K562 (cell line): ENCODE data around the gene PATJ. TPM values are rescaled to one million over a fixed set of nuclear protein-coding genes. Genes with fewer than 3 reads are reported as not detected.

Source experiments
- ATAC-seq: fragments of 200-7000 bp; cut with Tn5 transposase; 3 replicates; pipeline ENCODE4 v1.9.1; 2020; ENCODE audit warnings: moderate library complexity
- BruUV-seq: library from RNA; stranded (reverse); fragments of 400-500 nt; replicated peaks from 2 replicates; lab custom pipeline; 2021; lab: Mats Ljungman, UMichigan
- CTCF ChIA-PET: fragments of 300-600 bp; formaldehyde crosslinking; extraction: SDS; loops from one replicate; lab custom pipeline; 2021; ENCODE audit warnings: low intra/inter-chr PET ratio; lab: Yijun Ruan, JAX
- POLR2A ChIA-PET: fragments of 300-600, 350-650 bp; sonication (Branson Sonifier 250); formaldehyde crosslinking; extraction: SDS; loops from one replicate; lab custom pipeline; 2021; ENCODE audit warnings: antibody characterized with exemption, inconsistent platforms; lab: Yijun Ruan, JAX
- DNase-seq, 4 experiments: peaks; one replicate each; pipeline versions ENCODE4 v3.0.0 to v3.0.0-alpha.2; 2011 to 2018; ENCODE audit warnings: low spot score in 3 of 4, mixed read lengths in 3 of 4; ENCODE audit errors: extremely low read depth in 1 of 4
- FAIRE-seq: peaks from 2 replicates; lab custom pipeline; 2011; peaks lifted over from hg19 to GRCh38; lab: Jason Lieb, UNC
- H2AFZ ChIP-seq: 2 replicates; pipeline ENCODE4 v1.6.0; 2011; ENCODE audit warnings: low read depth, low read length, control low read depth, inconsistent platforms
- H3K27ac ChIP-seq: fragments of 200-600 bp; 3 replicates; pipeline ENCODE4 v1.8.0; 2011; ENCODE audit warnings: low read depth, mild to moderate bottlenecking, control low read depth, inconsistent platforms, low read length, moderate library complexity, mixed read lengths; ENCODE audit errors: extremely low read depth
- H3K27me3 ChIP-seq, 2 experiments: fragments of 300-600 bp in 1 of 2; 2 replicates in 1 of 2; 3 replicates in 1 of 2; pipeline versions ENCODE4 v1.6.0 to v1.8.0; 2011; ENCODE audit warnings: inconsistent platforms in 2 of 2, low read length in 2 of 2, mild to moderate bottlenecking in 1 of 2, mixed read lengths in 1 of 2, moderate library complexity in 1 of 2; ENCODE audit not compliant: control insufficient read depth in 2 of 2, insufficient read depth in 2 of 2
- H3K36me3 ChIP-seq: fragments of 300-600 bp; 3 replicates; pipeline ENCODE4 v1.8.0; 2011; ENCODE audit warnings: mild to moderate bottlenecking, low read length, inconsistent platforms; ENCODE audit not compliant: control insufficient read depth, insufficient read depth
- H3K4me1 ChIP-seq, 2 experiments: fragments of 200-600 bp in 1 of 2; replicated peaks in 1 of 2; 2 replicates in 1 of 2; 3 replicates in 1 of 2; pipeline versions ENCODE4 v1.5.1 to v1.8.0; 2011; ENCODE audit warnings: inconsistent platforms in 2 of 2, low read length in 2 of 2, mild to moderate bottlenecking in 1 of 2, mixed read lengths in 1 of 2, moderate library complexity in 1 of 2; ENCODE audit not compliant: control insufficient read depth in 2 of 2, insufficient read depth in 2 of 2
- H3K4me2 ChIP-seq: 2 replicates; pipeline ENCODE4 v1.6.1; 2011; ENCODE audit warnings: low read length, control low read depth, inconsistent platforms, mixed read lengths; ENCODE audit not compliant: insufficient read depth
- H3K4me3 ChIP-seq: fragments of 200-600 bp; sonication (generic), shearing (Covaris generic); 2 replicates; pipeline ENCODE4 v1.5.1; 2016; ENCODE audit warnings: control low read depth, inconsistent platforms
- H3K79me2 ChIP-seq: fragments of 200-600 bp; 3 replicates; pipeline ENCODE4 v1.8.0; 2011; ENCODE audit warnings: low read length, inconsistent platforms; ENCODE audit not compliant: control insufficient read depth, insufficient read depth
- H3K9ac ChIP-seq, 2 experiments: 2 replicates each; pipeline versions ENCODE4 v1.6.0 to v1.6.1; 2011; ENCODE audit warnings: low read depth in 2 of 2, low read length in 2 of 2, control low read depth in 1 of 2, inconsistent platforms in 1 of 2, mild to moderate bottlenecking in 1 of 2, mixed read lengths in 1 of 2; ENCODE audit not compliant: insufficient read depth in 1 of 2
- H3K9me1 ChIP-seq: one replicate; pipeline ENCODE4 v1.6.0; 2011; ENCODE audit warnings: inconsistent platforms, mild to moderate bottlenecking, low read length, moderate library complexity; ENCODE audit not compliant: control insufficient read depth, insufficient read depth
- H3K9me3 ChIP-seq: replicated peaks from 2 replicates; pipeline ENCODE4 v1.5.1; 2011; ENCODE audit warnings: low read depth, low read length, inconsistent platforms; ENCODE audit not compliant: control insufficient read depth, insufficient read depth
- H4K20me1 ChIP-seq: replicated peaks from 2 replicates; pipeline ENCODE4 v1.6.1; 2011; ENCODE audit warnings: low read length, inconsistent platforms, mixed read lengths; ENCODE audit not compliant: control insufficient read depth, insufficient read depth
- ARHGAP35 ChIP-seq: fragments of 450-650 bp; IDR thresholded peaks from 2 replicates; pipeline ENCODE4 v1.6.1; 2018; ENCODE audit not compliant: partially characterized antibody
- CBFB ChIP-seq: sonication (generic); formaldehyde crosslinking; IDR thresholded peaks from 2 replicates; pipeline ENCODE4 v1.4.0; 2020; ENCODE audit warnings: mild to moderate bottlenecking, missing genetic modification reagents
- CC2D1A ChIP-seq: fragments of 450-650 bp; IDR thresholded peaks from 2 replicates; pipeline ENCODE4 v1.6.1; 2017; ENCODE audit warnings: mild to moderate bottlenecking
- CLOCK ChIP-seq: fragments of 250-450 bp; sonication (Bioruptor Pico); IDR thresholded peaks from 2 replicates; pipeline ENCODE4 v1.4.0; 2020; ENCODE audit warnings: mild to moderate bottlenecking, moderate library complexity, borderline replicate concordance
- NR3C1 ChIP-seq: sonication (generic); formaldehyde crosslinking; IDR thresholded peaks from 2 replicates; pipeline ENCODE4 v1.8.1; 2022; ENCODE audit warnings: missing genetic modification reagents
- ZBTB17 ChIP-seq: fragments of 450-650 bp; formaldehyde crosslinking; IDR thresholded peaks from 2 replicates; pipeline ENCODE4 v1.4.0; 2020; ENCODE audit warnings: mild to moderate bottlenecking
- ZNF695 ChIP-seq: fragments of 450-650 bp; formaldehyde crosslinking; IDR thresholded peaks from 2 replicates; pipeline ENCODE4 v1.4.0; 2020; ENCODE audit warnings: mild to moderate bottlenecking, moderate library complexity
- WGBS: fragments of 100-300 bp; shearing (Covaris generic); methylation state at CpG from one replicate; pipeline ENCODE4 v1.1.6; 2016; ENCODE audit warnings: low coverage, mixed read lengths; ENCODE audit not compliant: insufficient coverage; ENCODE audit errors: missing lambda C conversion rate; 5-methylcytosine and 5-hydroxymethylcytosine counted together
- in situ Hi-C: fragments of 300-500 bp; cut with MboI; formaldehyde crosslinking; loops from 4 replicates; pipeline ENCODE4 v1.15.0; 2018; ENCODE audit warnings: inconsistent platforms, mixed read lengths
- intact Hi-C: fragments of 100-400 bp; cut with micrococcal nuclease; formaldehyde crosslinking; loops from 2 replicates; pipeline ENCODE4 v1.14.2; 2022
- polyA plus RNA-seq, 8 experiments: library from polyadenylated mRNA; depleted of rRNA in 4 of 8; stranded (reverse) in 5 of 8; unstranded in 3 of 8; fragments of >200 nt; fragmentation: Nextera tagmentation in 2 of 8; fragmentation: Illumina TruSeq in 1 of 8; extraction: Ambion mirVana in 2 of 8; extraction: Trizol in 1 of 8; gene quantifications; 2 replicates each; pipeline versions ENCODE4 v1.2.1 to v1.2.3, GENCODE V29; 2011 to 2014; ENCODE audit warnings: inconsistent platforms in 1 of 8, missing spikeins in 1 of 8
- total RNA-seq, 7 experiments: library from RNA; depleted of rRNA in 6 of 7; stranded (reverse); fragments of >200 nt in 6 of 7; fragmentation: Illumina TruSeq in 2 of 7; extraction: Trizol in 2 of 7; gene quantifications; 2 replicates each; pipeline versions ENCODE4 v1.2.1 to v1.2.3, GENCODE V29; 2011 to 2021; ENCODE audit warnings: low replicate concordance in 1 of 7
- TF ChIP-seq, protein P1 (sequence below): sonication (generic); formaldehyde crosslinking; IDR thresholded peaks from 2 replicates; pipeline ENCODE4 v1.8.0; 2023; ENCODE audit warnings: mild to moderate bottlenecking, missing genetic modification reagents
- TF ChIP-seq, protein P2 (sequence below): fragments of 450-650 bp; formaldehyde crosslinking; IDR thresholded peaks from 2 replicates; pipeline ENCODE4 v1.4.0; 2022; ENCODE audit warnings: missing genetic modification characterization

The PATJ gene
- total and polyA plus RNA-seq, 9 of the 15 experiments (the other 6 are each of a cell fraction or from before 2014, with no cell fraction given) = 0.22 TPM; not detected in 8

DNA sequence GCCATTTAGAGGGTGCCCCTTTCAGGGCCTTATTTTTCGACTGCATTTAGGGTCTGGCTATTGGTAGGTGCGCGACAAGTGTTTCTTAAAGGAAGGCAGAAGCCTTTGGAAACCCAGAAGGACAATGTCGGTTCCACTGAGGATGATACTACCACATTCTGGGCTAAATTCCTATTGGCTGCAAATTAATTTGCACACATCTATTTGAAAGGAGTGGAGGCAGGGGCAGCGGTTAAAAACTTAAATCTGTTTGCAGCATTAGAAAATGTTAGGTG is 1.1 kb downstream of the PATJ start:
- H4K20me1 ChIP-seq = no peaks in the 10 kb centered on the region
- no peaks in the 10 kb centered on the region for H3K27me3 ChIP-seq
- in situ Hi-C loops = no loop called here
- FAIRE-seq = no peak
- BruUV-seq = no TSS peak
- POLR2A ChIA-PET = interaction anchor here (0.6 kb wide), 1 partner anchor 85 kb away, joined by 3 read pairs; no protein-coding TSS in a partner anchor
- no peak overlapping the region for H3K4me3 ChIP-seq
- H3K9me3 ChIP-seq = no peaks in the 10 kb centered on the region
- H3K4me1 ChIP-seq = no peaks in the 10 kb centered on the region; a peak in 1 of 5 replicates
- H3K79me2 ChIP-seq = no peaks in the 10 kb centered on the region
- no peak for DNase-seq
- H3K9ac ChIP-seq = no peak overlapping the region
- ATAC-seq = no peak
- H3K27ac ChIP-seq = no peak overlapping the region
- 53% methylated on average over 5 of the region's 5 CpGs for WGBS
- no peaks in the 10 kb centered on the region for H3K36me3 ChIP-seq
- H3K9me1 ChIP-seq = no peaks in the 10 kb centered on the region
- intact Hi-C loops = no loop called here
- TF ChIP-seq ZNF695 (CRISPR knock-in tag) (no peak), NR3C1 (no peak), CLOCK (CRISPR knock-in tag) (no peak), CC2D1A (no peak), ARHGAP35 (no peak), ZBTB17 (CRISPR knock-in tag) (no peak), CBFB (no peak)
- TF ChIP-seq, protein P1, sequence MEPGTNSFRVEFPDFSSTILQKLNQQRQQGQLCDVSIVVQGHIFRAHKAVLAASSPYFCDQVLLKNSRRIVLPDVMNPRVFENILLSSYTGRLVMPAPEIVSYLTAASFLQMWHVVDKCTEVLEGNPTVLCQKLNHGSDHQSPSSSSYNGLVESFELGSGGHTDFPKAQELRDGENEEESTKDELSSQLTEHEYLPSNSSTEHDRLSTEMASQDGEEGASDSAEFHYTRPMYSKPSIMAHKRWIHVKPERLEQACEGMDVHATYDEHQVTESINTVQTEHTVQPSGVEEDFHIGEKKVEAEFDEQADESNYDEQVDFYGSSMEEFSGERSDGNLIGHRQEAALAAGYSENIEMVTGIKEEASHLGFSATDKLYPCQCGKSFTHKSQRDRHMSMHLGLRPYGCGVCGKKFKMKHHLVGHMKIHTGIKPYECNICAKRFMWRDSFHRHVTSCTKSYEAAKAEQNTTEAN (CRISPR knock-in tag) = no peak
- TF ChIP-seq, protein P2, sequence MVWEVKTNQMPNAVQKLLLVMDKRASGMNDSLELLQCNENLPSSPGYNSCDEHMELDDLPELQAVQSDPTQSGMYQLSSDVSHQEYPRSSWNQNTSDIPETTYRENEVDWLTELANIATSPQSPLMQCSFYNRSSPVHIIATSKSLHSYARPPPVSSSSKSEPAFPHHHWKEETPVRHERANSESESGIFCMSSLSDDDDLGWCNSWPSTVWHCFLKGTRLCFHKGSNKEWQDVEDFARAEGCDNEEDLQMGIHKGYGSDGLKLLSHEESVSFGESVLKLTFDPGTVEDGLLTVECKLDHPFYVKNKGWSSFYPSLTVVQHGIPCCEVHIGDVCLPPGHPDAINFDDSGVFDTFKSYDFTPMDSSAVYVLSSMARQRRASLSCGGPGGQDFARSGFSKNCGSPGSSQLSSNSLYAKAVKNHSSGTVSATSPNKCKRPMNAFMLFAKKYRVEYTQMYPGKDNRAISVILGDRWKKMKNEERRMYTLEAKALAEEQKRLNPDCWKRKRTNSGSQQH (CRISPR knock-in tag) = no peak
- H3K4me2 ChIP-seq = no peak overlapping the region
- CTCF ChIA-PET = no interaction called here
- no peak overlapping the region for H2AFZ ChIP-seq
